Fibroblast of peridontal ligament (primary cell): Measurements from ENCODE around the gene SVIL.

ENCODE experiments used
- DNase-seq: peaks from one replicate; pipeline ENCODE4 v3.0.0-alpha.2; 2010; ENCODE audit errors: extremely low read depth

Gene SVIL, protein sequence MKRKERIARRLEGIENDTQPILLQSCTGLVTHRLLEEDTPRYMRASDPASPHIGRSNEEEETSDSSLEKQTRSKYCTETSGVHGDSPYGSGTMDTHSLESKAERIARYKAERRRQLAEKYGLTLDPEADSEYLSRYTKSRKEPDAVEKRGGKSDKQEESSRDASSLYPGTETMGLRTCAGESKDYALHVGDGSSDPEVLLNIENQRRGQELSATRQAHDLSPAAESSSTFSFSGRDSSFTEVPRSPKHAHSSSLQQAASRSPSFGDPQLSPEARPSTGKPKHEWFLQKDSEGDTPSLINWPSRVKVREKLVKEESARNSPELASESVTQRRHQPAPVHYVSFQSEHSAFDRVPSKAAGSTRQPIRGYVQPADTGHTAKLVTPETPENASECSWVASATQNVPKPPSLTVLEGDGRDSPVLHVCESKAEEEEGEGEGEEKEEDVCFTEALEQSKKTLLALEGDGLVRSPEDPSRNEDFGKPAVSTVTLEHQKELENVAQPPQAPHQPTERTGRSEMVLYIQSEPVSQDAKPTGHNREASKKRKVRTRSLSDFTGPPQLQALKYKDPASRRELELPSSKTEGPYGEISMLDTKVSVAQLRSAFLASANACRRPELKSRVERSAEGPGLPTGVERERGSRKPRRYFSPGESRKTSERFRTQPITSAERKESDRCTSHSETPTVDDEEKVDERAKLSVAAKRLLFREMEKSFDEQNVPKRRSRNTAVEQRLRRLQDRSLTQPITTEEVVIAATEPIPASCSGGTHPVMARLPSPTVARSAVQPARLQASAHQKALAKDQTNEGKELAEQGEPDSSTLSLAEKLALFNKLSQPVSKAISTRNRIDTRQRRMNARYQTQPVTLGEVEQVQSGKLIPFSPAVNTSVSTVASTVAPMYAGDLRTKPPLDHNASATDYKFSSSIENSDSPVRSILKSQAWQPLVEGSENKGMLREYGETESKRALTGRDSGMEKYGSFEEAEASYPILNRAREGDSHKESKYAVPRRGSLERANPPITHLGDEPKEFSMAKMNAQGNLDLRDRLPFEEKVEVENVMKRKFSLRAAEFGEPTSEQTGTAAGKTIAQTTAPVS (N-terminal part only)

DNA sequence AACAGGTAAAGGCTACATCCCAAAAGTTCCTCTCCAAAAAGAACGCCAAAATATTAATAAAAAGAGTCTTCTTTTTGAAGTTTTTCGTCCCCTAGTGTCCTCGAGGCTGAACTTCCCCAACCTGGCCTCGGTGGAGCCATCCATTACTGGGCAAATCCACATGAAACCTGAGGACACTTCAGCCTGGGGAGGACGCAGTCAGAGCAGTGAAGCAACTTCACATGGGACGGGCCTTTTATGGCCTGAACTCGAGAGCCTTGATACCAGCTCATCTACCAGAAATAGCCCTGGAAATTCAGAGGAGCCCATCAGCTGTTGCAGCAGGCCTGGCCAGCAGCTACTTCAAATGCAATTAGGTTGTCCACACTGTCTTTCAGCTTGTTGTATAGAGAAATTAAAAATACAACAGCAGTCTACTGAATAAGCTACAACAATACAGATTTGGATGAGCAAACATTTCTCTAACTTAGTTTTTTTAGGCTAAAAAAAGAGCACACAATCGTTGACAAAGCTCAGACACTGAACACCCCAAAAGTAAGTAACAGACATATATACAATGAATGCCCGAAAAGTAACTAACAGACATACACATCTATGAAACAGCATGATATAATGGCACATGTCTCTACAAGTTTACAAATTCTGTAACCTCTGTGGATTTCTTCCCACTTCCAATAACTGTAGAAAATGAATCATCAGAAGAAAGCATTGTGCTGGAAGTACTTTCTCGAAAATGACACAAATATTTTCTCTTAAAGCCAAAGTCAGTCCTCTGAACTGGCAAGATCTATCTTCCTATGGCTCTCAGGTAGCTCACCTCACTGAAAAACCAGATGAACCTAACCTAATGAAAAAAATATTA lies at the start of gene SVIL:
TSS of gene SVIL (minus strand) at position 208 of the 862 bp plus-strand sequence. CDS start 79,913 bp downstream, outside the sequence.
- peak; percentile 73 for DNase-seq

- DNase-seq = no peak
These were observed 47.1 kb upstream of the SVIL start for GRCh38 chr10:29681676-29682448.

DNA sequence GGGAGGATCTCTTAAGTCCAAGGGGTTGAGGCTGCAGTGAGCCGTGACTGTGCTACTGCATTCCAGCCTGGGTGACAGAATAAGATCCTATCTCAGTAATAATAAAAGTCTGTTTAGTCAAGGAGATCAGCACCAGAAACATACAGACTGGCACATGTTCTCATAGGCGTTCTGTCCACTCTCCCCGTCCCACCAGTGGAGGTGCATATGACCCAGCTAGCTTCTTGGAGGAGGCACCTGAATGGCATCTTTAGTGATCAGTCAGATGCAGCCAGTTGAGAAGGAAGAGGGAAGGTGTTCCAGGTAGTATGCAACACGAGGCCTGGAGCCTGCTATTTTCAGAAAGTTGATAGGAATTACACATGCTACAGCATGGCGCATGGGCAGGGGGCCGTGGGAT lies 45.3 kb upstream of the SVIL start:
- DNase-seq = no peak

DNA sequence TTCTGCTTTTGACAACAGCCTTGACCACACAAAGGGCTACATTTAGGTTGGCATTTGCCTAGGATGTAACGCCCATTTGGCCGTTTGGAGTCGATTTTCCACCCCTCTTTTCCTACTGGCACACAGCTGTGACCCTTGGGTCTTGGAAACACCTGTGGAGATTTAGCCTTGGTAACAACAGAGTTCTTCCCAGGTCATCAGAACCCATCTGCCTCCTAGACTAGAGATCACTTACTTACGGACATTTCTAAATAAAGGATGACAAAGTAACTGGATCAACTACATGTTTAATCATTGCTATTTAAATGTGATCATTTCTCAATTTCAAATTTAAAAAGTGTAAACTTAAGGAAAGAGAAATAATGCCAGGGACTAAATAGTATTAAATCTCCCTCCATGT lies 42.0 kb upstream of the SVIL start:
- no peak for DNase-seq

DNA sequence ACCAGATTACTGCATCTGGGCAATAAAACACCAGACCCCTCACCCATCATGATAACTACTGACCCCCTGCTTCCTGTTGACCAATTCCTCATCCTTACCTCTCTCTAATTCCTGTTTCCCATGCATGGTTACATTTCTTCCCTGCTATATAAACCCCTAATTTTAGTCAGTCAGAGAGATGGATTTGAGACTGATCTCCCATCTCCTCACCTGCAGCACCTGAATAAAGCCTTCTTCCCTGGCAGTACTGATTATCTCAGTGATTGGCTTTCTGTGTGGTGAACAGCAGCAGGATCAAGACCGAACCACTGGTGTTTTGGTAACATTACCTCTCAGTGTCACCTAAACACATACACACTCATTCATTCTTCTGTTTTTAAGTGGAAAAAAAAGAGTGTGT lies 41.2 kb upstream of the SVIL start:
- no peak for DNase-seq

DNA sequence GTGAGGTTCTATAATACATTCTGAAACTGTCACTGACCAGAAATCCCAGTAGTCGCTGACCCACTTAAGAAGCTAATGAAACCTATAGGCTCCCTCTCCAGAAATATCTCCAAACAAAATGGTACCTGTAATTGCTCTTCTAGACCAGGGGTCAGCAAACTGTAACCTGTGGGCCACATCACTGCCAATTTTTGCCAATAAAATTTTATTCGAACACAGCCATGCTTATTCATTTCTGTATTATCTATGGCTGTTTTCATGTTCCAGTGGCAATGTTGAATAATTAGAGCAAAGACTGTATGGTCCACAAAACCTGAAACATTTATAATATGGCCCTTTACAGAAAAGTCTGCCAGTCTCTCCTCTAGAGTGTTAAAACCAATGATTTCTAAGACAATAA lies 37.2 kb upstream of the SVIL start:
- no peak for DNase-seq

GRCh38 chr10:29671228-29671780 lies 36.5 kb upstream of the SVIL start:
- DNase-seq = no peak

DNA sequence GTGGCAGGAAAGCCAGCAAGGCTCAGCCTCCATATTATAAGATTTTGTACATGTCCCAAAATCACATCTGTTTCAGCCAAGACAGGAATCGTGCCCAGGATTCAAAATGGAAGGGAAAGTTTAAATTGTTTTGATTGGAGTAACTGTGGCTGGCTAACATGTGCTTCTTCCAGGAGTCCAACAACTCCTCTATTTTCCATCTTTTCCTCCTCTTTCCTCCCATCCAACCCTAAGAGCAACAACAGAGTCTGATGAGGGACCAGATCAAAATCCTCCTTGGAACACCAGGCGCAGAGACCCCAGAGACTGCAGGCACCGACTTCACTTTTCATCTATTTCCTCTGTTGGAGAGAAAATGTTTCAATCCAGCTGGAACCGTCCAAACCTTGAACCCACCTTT lies 36.0 kb upstream of the SVIL start:
- DNase-seq = no peak

DNA sequence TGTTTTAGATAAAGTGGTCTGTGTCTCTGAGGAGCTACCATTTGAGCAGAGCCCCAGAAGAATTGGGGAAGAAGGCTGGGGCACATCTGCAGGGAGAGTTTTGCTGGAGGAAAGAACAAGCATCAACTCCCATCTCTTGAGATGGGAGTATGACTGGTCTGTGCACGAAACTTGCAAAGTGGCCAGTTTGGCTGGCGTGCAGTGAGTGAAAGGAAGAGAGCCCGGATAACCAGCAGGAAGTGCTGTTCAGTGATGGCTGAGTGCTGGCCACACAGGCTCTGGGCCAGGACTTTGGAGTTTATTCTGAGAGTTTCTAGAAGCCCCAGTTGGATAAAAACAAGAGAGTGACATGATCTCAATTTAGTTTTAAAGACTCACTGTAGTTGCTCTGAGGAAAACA lies 34.4 kb upstream of the SVIL start:
- no peak for DNase-seq

GRCh38 chr10:29668628-29669027 lies 33.9 kb upstream of the SVIL start:
- no peak for DNase-seq

DNA sequence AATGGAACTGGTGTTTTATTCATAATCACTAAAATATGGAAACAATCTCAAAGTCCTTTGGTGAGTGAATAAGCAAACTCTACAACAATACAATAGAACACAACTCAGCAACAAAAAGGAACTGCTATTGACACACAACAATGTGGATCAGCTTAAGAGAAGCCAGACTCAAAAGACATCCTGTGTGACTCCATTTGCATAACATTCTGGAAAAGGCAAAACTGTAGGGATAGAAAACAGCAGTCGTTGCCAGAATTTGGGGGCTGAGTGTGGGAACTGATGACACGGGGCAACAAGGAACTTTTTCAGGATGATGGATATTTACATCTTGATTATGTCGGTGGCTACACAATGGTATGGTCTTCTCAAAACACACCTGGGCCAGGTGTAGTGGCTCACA lies 32.4 kb upstream of the SVIL start:
- peak; percentile 27 for DNase-seq

DNA sequence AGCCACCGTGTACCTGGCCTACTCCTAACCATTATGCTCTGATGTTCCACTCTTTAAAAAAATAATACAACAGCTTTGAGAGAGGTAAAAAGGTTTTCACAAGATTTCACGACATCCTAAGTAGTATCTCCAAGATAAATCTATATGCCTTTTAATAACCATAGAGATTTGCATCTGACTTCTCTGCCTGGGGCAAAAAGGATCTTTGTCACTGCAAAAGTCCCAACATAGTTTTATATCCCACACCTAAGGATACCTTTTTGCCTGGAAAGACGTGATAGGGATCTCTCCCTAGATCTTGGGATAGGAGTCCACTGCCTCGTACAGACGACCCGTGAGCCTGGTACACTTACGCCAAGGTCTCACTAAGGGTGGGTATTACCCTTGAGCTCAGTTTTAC lies 31.4 kb upstream of the SVIL start:
- DNase-seq = no peak

DNA sequence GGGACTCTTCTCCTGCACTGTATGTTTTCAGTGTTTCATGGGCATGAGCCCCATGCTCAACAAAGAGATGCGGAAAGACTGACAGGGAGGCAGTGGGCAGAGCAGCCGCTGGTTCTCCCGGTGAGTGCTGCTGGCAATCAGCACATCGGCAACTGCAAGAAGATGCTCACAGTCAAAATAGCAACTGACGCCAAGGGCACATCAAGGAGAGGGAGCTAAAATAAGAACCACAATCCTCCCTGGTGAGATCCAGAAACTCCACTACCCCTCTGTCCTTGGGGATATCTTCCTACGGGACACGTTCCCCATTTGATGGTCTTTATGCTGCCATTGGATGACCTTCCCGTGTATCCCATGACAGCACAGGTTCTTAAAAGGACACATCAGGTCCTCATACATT lies 28.9 kb upstream of the SVIL start:
- DNase-seq = no peak

DNA sequence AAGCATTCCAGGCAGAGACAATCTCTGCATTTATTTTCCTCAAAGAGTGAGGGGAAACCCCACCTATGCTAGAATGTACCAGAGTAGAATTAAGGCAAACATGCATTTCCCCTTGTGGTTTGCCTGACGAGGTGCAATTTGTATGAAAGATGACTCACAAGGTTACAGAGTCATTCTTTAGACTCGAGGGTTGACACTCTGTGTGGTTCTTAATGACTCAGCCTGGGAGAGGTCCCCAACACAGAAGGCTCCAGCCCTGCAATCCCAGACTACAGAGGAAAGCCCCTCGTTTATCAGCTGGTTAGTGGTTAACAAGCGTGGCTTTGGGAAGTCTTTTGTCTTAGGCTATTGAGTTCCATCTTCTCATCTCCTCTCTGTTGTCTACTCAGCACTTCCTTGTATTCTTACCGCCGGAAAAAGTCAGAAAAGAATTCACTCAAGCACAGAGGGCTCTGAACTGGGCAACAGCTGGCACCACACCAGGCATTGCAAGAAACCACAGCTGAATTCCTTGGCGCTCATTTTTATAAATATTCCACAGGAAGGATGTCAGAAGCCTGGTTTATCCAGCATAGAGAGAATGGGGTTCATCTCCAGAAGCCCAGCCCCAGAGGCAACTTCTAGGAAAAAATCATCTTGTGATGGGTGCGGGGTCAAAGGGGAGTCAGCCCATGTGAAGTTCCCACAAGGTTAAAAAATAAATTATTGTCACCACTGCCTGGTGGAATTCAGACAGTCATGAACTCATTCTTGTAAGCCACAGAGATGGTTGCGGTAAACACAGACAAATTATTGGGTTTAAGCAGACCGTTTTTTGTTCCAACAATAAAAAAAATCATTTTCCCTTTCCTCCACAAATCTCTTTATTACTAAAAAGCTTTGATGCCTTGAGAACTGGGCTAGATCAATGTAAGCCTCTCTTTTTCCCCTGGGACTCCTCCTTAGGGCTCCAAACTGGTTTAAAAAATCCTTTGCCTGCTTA lies 24.5 kb upstream of the SVIL start:
- DNase-seq = peak; percentile 99

- DNase-seq = no peak
These were observed 23.0 kb upstream of the SVIL start for GRCh38 chr10:29657719-29658274.

- DNase-seq = no peak
These were observed 21.8 kb upstream of the SVIL start for GRCh38 chr10:29656451-29656992.

- no peak for DNase-seq
These were observed 17.4 kb upstream of the SVIL start for GRCh38 chr10:29652192-29652591.

DNA sequence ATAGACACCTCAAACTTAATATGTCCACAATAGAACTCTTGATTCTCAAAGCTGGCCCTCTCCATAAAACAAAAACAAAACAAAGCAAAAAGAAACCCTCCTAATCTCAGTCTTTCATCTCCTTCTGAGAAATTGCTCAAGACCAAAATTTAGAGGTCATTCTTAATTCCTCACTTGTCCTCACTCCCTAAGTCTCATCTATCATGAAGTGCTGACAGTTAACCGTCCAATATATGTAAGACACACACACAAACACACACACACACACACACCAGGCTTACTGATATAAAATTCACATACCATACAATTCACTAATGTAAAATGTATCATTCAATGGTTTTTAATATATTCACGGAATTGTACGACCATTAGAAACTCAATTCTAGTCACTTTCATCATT lies 17.0 kb upstream of the SVIL start:
- DNase-seq = no peak

DNA sequence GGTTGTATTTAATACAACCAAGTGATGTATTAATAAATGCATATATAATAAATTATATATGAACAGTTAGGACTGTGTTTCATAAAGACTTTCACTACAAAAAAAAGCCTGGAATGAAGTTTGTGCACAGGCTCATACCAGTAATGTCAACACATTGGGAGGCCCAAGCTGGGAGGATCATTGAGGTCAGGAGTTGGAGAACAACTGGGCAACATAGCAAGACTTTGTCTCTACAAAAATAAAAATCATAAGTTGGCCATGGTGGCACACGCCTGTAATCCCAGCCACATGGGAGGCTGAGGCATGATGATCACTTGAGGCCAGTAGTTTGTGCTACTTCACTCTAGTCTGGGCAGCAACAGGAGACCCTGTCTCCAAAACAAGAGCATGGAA lies 15.8 kb upstream of the SVIL start:
- no peak for DNase-seq
